NT2/D1 (cell line): ENCODE data around the gene ATG101.

Source experiments
- SUZ12 ChIP-seq: IDR thresholded peaks from 2 replicates; pipeline ENCODE4 v1.6.1; 2011; ENCODE audit not compliant: insufficient read length, insufficient read depth; ENCODE audit errors: extremely low read depth
- YY1 ChIP-seq: IDR thresholded peaks from 2 replicates; pipeline ENCODE4 v1.6.1; 2011; ENCODE audit not compliant: insufficient read length, insufficient read depth
- ZNF274 ChIP-seq: IDR thresholded peaks from 2 replicates; pipeline ENCODE4 v1.6.1; 2011; ENCODE audit warnings: mild to moderate bottlenecking, low read depth, low read length

DNA sequence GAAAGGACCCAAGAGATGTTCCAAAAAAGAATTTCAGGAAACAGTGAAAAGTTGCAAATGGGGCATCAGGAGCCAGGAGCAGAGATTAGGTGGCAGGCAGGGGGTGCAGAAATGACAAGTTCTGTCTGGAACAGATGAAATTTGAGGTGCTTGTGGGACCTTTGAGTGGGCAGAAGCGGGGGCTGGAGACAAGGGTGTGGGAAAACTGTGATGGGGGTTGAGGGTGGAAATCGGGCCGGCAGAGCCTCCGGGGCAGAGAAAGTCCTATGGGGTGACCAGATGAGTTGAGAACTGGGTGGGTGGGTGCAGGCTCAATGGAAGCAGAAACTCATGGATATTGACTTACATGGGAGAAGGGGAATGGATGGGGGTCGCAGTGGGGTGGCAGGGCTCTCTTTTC lies 20.1 kb upstream of the ATG101 start:
- TF ChIP-seq ZNF274 (no peak), YY1 (no peak), SUZ12 (no peak)
